ENCODE data around the gene ZNF653. TPM values are rescaled to one million over a fixed set of nuclear protein-coding genes. Genes with fewer than 3 reads are reported as not detected.

Gene ZNF653
- polyA plus RNA-seq, 3 donors = 10.4 to 11.2 (median 11.0) TPM

DNA sequence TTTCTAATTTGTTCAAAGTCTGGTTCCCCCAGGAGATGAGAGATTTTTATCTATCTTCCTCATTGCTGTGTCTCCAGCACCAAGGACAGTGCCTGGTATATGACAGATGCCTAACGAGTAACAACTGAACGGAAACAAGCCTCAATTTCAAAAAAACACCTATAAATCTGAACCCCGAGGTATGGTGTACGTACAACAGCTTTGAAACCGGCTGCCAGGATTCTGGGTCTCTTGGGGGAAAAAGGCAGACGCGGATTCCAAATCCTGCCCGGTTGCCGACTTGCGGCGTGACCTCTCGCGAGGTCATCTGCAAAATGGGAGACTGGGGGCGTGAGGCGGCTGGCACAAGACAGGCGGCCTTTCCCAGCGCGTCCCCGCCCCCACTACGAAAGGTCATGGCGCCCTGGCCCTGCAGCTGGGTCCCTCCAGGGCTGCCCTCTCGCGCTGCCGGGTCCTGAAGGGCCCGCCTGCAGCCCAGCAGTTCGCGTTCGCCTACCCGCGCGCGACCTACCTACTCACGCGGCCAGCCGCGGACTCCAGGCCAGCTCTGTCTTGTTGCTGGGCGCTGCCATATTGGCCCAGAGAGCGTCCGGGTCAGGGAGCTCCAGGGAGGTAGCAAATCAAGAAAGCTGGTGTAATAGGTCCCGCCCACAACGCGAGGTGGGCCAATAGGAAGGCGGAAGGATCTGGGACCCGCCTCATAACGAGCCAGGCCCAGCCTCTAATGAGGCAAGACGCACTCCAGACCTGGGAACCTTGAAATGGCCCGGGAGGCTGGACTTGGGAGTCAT, 23.1 kb upstream of the ZNF653 start, which contains the start of gene ECSIT:
Gene ECSIT (minus strand): TSS at position 584 of the 791 bp plus-strand sequence. CDS start 9,964 bp downstream, outside the sequence.
- DNase-seq = peak; percentile 98

DNA sequence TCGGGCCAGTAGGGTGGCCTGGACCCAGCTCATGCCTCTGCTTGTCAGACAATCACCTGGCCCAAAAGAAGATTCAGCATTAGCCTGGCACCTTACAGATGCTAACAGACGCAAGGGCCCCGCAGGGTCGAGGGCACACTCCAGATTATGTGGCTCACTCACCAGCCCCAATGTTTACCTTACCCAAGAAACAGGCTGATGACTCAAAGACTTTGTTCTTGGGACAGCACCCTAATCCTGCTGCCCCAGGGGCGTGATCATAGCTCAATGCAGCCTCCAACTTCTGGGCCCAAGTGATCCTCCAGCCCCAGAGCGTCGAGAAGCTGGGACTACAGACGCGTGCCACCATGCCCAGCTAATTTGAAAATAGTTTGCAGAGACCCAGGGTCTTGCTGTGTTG, 13.5 kb upstream of the ZNF653 start:
- DNase-seq = no peak

DNA sequence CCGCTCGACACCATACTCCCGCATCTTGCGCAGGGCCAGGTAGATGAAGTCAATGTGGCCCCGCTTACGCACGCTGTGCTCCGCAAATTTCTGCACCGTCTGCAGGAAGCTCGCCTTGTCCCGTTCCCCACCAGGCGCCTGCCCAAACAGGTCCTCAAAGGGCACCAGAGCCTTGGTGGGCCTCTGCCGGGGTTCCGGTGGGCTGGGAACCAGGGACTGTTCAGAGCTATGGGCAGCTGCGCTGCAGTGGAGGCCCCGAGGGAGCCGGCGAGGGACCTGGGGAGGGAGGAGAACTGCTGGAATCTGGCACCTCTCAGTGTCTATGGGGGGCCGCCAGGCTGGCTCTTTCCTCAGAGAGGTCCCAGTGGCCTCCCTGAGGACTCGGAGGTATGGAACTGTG, 8.3 kb upstream of the ZNF653 start:
- no peak for DNase-seq

DNA sequence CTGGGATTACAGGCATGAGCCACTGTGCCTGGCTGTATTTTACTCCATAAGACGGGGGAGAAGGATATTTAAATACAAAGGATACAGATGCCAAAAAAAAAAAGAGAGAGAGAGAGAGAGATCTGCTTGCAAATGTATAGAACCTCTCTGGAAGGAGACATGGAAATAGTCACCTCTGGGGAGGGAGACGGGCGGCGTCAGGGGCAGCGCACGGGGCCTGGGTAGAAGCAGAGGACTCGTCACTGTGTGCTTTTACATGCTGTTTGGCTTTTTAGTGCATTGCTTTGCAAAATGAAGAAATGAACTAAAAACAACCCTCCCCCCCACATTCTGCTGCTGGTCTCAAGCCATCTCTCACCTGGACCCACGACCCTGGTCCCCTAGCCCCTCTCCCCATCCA, 4.8 kb upstream of the ZNF653 start:
- DNase-seq = no peak

DNA sequence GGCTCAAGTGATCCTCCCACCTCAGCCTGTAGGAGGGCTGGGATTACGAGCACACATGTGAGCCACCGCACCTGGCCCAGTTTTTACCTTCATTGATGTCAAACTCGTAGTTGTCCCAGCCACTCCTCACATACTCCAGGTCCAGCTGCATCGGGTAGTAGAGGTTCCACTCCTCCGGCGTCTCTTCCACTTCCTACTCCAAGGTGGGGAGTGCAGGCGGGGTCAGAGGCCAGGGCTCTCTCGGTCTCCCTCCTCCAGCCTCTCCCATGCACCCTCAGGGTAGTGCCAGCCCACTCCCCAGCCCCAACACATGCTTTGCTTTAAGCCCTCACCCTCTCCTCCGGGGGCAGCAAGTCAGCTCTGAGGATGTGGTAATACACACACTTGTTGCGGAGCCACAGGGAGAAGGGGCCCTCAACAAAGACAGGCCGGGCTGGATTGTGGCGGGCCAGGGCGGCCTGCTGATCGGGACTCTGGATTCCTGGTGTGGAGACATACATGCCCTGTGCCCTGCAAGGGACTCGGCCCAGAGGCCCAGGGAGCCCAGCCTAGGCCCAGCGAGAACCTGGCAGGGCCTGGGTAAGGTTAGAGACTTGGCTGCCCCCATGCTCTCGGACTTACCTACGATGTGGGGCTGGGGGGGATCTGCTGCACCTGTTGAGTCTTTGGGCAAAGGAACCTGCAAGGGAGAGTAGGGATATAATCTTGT, 1.9 kb upstream of the ZNF653 start:
- DNase-seq = no peak

DNA sequence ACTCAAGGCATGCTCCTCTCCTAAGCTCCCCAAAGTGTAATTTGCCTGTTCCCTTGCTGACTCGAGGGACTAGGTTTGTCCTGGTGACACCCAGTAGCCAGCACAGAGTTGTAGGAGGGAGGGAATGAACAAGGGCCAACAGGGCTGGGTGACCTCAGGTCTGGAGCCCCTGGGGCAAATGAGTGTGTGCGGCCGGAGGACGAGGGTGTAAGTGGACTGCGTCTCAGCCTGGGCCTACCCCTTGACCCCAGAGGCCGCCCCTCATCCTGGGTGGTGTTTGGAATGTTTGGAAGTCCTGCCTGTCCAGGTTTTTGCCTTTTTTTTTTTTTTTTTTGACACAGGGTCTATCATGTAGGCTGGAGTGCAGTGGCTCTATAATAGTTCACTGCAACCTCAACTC, 1.3 kb upstream of the ZNF653 start:
- no peak for DNase-seq

DNA sequence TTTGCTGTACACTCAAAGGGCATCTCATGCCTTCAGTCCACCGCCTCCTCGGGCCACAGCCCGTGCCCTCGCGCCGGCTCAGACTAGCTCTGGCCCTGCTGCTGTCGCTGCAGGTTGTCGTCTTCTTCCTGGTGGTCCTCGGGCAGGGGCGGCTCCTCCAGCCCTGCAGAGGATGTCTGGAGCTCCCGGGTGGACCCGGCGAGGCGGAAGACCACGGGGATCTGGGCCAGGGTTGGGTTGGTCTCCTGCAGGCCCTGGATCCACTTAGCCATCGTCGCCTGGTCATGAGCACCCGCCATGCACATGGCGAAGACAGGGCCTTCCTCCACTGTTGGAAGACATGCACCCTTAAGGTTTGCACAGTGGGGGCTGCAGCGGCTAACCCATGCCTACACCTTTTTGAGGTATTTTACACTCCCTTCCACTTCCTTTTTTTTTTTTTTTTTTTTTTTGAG, 489 bp upstream of the ZNF653 start:
- DNase-seq = no peak

DNA sequence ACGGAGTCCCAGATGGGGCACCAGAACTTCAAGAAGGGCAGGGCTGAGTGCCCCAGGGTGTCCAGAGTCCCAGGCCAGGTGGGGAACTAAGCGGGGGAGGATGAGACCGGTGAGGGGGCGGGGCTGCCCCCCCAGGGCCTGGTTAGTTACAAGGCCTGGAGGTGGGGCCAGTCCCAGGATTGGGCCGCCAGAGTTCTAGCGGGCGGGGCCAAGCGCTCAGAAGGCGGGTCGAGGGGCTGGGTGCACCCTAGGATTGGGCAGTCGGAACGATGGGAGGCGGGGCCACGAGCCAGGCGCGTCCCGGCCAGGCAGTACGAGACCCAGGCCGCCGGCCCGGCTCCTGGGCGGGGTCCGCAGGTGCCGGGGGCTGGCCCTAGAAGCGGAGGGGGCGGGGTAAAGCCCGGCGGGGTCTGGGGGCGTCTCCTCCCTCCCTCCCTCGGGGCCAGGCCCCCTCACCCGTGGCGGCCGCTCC, 571 bp downstream of the ZNF653 start:
- peak; percentile 95 for DNase-seq

DNA sequence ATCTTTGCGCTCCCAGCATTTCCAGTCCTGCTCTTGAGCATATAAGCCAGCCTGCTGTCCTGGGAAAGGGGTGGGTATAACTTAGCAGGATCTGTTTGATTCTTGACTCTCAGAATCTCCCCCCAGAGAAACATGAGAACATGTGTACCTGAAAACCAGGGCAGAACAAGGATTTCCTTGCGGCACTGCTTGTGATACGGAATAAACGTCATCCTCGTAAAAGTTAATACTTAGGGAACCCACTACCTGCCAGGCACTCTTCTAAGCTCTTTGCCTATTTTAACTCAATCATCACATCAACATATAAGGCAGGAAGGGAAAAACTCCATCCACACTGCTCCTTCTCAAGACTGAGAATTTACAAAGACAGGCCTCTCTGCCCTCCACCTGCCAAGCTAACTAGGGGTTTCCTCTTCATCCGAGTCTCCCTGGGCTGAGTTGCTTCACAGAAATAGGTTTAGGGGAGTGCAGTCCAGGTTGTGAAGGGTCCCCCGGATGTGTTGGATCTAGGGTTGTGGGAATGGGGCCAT, 1.1 kb downstream of the ZNF653 start:
- no peak for DNase-seq

DNA sequence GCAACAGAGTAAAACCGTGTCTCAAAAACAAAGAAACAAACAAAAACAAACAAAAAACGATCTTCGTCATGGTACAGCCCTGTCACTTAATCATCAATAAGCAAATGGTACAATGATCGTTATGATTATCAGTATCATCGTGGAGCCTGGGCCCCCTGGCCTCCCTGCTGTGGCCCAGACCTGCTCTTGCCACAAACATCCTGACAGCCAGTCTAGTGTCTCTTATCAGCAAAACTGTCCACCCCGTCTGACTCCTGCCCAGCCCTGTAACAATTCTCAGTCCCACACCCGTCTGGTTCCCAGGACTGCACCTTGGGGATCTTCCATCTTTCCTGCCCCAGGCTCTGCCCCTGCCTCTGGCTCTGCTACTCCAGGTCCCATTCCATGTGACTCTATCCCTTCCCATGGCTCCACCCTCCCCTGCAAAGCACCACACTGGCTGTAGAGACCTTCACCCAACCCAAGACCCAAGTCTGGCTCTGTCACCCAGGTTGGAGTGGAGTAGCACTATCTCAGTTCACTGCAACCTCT, 5.7 kb downstream of the ZNF653 start:
- DNase-seq = no peak

DNA sequence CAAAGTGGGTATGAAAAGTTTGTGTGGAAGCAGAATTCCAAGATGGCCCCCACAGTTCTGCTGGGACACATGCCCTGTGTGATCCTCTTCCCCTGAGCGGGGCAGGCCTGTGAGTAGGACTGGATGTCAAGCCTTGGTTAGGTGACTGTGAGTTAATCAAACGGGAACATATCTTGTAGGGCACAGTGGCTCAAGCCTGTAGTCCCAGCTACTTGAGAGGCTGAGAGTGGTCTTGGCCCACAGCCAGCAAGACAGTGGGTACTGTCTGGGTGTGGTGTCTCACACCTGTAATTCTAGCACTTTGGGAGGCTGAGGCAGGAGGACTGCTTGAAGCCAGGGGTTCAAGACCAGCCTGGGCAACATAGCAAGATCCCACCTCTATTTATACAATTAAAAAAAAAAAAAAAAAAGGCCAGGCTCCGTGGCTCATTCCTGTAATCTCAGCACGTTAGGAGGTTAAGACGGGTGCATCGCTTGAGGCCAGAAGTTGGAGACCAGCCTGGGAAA, 6.4 kb downstream of the ZNF653 start:
- no peak for DNase-seq

DNA sequence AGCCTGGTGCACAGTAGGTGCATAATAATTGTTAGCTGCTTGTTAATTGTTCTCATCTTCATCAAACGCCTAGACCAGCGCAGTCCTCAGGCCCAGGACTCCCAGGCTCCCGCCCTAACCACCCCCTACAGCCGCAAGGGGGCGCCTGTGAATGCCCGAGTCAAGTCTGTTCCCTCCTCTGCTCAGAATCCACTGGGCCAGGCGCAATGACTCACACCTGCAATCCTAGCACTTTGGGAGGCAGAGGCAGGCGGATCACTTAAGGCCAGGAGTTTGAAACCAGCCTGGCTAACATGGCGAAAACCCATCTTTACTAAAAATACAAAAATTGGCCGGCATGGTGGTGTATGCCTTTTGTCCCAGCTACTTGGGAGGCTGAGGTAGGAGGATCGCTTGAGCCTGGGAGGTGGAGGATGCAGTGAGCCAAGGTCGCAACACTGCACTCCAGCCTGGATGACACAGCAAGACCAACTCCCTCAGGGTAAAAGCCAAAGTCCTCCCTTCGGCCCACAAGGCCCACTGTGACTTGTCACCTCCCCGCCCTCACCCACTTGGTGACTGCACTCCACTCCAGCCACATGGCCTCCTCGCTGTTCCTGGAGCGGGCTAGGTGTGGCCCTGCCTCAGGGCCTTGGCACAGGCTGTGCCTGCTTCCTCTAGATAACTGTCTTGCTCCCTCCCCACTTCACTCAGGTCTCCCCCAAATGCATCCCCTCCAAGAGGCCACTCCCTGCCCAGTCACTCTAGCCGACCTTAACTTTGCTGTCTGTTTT, 9.1 kb downstream of the ZNF653 start:
- peak; percentile 28 for DNase-seq

DNA sequence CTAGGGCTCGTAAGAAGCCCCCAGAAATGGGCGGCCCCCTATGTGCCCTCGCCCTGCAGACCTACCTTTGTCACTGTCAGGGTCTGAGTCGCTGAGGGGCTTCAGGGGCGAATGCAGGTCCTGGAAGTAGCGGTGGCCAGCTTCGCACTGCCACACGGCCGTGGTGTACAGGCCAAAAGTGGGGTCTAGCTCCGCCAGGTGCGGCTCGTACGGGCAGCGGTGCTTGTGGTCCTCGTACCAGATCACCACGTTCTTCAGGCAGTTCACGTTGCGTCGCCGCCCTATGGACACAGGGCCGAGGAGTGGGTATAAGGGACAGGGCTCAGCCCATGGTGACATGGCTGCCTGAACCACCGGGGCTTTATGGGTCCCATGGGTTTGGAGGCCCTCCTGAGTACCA, 9.8 kb downstream of the ZNF653 start:
- no peak for DNase-seq

DNA sequence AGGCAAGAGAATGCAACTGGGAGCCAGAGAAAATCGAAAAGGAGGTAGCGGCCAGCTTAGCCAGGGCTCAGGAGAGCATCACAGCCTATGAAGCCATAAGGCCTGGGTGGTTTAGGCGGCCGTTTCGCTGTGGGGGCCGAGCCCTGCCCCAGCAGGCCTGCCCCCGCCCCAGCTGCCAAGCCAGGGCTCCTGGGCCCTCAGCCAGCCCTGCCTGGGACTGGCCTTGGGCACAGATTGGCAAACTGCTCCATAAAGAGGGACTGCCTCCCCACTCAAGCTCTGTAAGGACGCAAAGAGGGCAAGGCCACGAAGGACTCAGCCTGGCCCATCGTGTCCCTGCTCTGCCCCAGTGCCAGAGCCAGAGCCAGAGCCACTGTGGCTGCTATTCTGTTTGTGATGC, 10.2 kb downstream of the ZNF653 start:
- DNase-seq = no peak

DNA sequence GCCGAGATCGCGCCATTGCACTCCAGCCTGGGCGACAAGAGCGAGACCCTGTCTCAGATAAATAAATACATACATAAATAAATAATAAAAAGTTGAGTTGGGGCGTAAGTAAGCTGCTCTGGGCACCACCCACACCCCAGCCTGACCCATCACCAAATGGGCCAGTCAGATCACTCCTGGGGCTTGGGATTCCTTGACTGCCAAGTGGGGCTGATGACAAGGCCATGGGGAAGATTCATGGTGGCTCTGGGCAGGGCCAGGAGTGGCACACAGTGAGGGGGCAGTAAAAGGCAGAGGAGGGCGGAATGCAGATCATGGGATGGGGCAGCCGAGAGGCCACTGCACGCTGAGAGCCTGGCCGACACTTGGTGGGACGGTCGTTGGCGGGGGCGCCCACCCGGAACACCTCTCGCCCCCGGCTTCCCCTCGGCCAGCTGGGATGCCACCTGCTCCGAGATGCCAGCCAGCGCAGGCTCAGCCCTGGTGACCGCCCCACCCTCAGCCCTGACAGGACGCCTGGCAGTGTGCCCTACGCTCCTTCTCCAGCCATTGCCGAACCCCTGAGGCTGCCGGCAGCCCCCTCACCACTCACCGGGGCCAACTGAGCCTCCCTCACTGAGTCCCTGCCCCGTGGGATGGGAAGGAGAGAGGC, 10.9 kb downstream of the ZNF653 start:
- no peak for DNase-seq

DNA sequence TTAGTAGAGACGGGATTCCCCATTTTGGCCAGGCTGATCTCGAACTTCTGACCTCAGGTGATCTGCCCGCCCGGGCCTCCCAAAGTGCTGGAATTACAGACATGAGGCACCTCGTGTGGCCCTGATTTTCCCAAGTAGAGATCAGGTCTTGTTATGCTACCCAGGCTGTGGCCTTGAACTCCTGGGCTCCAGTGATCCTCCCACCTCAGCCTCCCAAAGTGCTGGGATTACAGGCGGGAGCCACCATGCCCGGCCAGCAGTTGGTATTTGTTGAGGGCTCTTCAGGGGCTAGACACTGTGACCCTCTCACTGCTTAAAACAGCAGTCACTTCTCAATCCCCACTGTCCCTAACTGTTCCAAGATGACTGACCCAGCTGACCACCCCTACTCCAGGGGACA, 16.3 kb downstream of the ZNF653 start:
- no peak for DNase-seq

DNA sequence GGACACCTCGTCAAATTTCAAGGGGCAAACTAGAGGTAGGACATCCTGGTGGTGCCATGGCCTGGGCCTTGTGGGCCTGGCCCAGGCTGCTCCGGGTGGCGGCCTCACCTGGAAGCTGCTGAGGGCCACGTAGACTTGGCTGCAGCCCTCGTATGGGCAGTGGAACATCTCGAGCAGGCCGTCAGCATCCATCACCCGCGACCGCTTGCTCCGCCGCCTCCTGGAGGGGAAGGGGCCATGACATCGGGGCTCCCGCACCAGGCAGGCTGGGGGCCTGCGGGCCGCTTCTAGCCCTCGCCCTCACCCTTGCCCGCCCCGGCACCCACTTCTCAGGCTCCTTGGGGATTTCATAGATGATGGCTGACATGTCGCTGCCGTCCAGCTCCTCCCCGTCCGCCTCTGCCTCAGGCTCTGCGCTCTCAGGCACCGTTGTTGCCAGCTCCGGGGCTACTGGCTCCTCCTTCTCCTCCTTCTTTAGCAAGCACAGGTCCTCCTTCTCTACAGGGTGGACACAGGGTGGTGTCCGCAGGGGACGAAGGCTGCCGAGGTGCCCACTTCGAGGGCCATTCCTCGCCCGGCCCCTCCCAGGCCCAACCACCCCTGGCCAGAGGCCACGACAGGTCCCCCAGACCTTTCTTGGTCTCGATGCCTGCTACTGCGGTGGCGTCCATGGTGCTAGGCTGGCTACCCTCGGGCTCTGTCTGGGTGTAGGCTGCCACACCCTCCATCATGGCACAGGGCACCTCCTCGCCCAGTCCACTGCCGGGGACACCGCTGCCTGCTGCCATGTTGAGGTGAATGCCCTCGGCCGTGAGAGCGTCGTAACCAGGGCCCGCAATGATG, 18.8 kb downstream of the ZNF653 start:
- DNase-seq = no peak

DNA sequence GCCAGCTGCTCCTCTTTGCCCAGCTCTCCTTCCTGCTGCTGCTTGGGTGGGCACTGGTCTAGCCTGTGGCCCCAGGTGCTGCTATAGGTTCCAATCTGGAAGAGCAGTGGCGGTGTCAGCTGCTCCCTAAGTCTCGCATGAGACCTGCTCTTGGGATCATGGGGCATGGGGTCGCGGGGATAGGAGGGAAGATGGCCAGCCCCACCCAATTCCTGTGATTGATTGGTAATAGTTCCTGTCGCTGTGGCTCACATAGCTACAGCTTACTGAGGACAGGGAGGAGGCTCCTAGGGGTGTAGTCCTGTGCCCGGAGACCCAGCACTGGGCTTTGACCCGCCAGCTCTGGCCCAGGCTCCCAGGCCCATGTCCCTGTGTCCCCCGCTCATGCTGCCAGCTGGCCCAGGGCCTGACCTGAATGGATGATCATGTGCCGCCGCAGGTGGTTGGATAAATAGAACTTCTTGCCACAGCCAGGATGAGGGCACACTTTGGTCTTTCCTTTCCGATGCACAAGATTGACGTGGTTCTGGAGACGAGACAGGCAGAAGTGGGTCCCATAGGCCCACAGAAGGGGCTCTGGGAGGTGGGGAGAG, 20.3 kb downstream of the ZNF653 start:
- DNase-seq = no peak

DNA sequence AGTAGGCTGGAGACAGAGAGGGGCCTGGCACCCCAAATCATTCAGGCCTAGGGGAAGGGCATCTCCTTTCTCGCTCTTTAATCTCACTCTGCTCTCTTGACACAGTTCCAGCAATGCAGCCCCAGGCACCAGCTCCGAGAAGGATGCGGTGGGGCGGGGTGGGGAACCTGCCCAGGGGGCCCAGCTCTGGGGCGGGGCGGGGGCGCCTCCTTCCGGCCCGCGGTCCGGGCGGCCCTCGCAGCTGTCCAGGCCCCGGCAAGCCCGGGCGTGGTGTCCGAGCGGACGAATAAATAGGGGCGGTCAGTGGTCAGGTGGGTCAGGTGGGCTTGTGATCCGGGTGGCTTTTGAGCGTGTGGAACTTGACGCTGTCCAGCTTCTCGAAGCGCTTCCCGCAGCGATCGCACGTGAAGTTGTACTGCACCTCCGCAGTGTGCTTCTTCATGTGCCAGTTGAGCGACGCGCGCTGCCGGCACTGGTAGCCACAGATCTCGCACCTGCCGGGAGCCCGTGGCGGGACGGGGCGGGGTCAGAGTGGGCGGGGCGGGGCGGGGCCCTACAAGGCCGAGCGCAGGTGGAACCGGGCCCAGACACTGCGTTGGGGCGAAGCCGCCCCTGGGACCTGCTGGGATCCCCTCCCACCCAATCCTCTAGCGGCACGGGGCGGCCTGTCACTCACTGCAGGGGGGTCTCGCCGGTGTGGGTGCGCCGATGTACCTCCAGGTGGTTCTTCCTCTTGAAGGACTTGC, 22.1 kb downstream of the ZNF653 start:
- DNase-seq = no peak

Measured in renal pelvis (tissue), 4 donors.